ENCODE measurements around the gene COX14.

- TF ChIP-seq CTCF (IDR thresholded peaks at IDR 0.05) (no peak), POLR2A (IDR thresholded peaks at IDR 0.05) (no peak)
These were observed 9.9 kb upstream of the COX14 start for GRCh38 chr12:50102131-50102531.

All from thyroid gland (tissue), 4 donors.